Posterior vena cava (tissue), 2 donors: Measurements from ENCODE around the gene PCYT2. TPM values are rescaled to one million over a fixed set of nuclear protein-coding genes. Genes with fewer than 3 reads are reported as not detected.

Experiments used
- DNase-seq: peaks from one replicate; pipeline ENCODE4 v3.0.0-alpha.2; 2020; ENCODE audit warnings: low spot score
- intact Hi-C, 2 donors: fragments of 100-400 bp; cut with DNase I; formaldehyde crosslinking; loops; one replicate each; pipeline versions ENCODE4 v1.14.1 to v1.14.2; 2022 to 2023
- total RNA-seq, 2 donors: library from RNA; stranded (reverse); fragmentation: NEBNext Ultra II Directional; extraction: Animal tissue kit (Norgen Biotek cat#: 25700); gene quantifications; one replicate each; pipeline ENCODE4 v1.2.1, GENCODE V29; 2021
- donor health status: DM: yes; HTN: yes; CAD: no.
- donor health status: DM: yes; HTN: yes; CAD: no.

PCYT2 gene
- total RNA-seq, 2 donors from 2014 or later = 8.7 to 14.9 TPM

- intact Hi-C loops = no loop called here
- DNase-seq = no peak
Observed at GRCh38 chr17:81866440-81867169, 44.6 kb downstream of the PCYT2 start.

GRCh38 chr17:81865733-81866439 is 45.3 kb downstream of the PCYT2 start:
- intact Hi-C loops = no loop called here
- DNase-seq = no peak

- intact Hi-C loops = no loop called here
- no peak for DNase-seq
Observed at GRCh38 chr17:81865358-81865732, 45.9 kb downstream of the PCYT2 start.

GRCh38 chr17:81863833-81864768 is 47.1 kb downstream of the PCYT2 start:
- intact Hi-C loops = no loop called here
- DNase-seq = no peak

GRCh38 chr17:81863123-81863675 is 48.0 kb downstream of the PCYT2 start:
- no peak for DNase-seq
- intact Hi-C loops = no loop called here

- intact Hi-C loops = no loop called here
- DNase-seq = peak; percentile 100
Observed at GRCh38 chr17:81860756-81861568, 50.2 kb downstream of the PCYT2 start.

GRCh38 chr17:81859906-81860755 is 51.1 kb downstream of the PCYT2 start, which contains the start of gene P4HB:
Gene P4HB (minus strand): TSS chr17:81860535. CDS start chr17:81860471, 64 bp downstream.
- intact Hi-C loops = no loop called here
- DNase-seq = no peak

- DNase-seq = no peak
- intact Hi-C loops = no loop called here
Observed at GRCh38 chr17:81858967-81859905, 52.0 kb downstream of the PCYT2 start.

GRCh38 chr17:81858170-81858966 is 52.8 kb downstream of the PCYT2 start:
- DNase-seq = no peak
- intact Hi-C loops = no loop called here

- no peak for DNase-seq
- intact Hi-C loops = no loop called here
Observed at GRCh38 chr17:81854974-81855774, 56.0 kb downstream of the PCYT2 start.

GRCh38 chr17:81852237-81852636 is 59.0 kb downstream of the PCYT2 start:
- intact Hi-C loops = no loop called here
- DNase-seq = no peak

GRCh38 chr17:81851423-81851822 is 59.8 kb downstream of the PCYT2 start:
- intact Hi-C loops = no loop called here
- no peak for DNase-seq
